Suprapubic skin (tissue), 4 donors: ENCODE measurements around the gene LRMDA.

Experiments used
- EP300 ChIP-seq: sonication (generic); formaldehyde crosslinking; IDR thresholded peaks from one replicate; pipeline ENCODE4 v1.6.1; 2017; ENCODE audit warnings: antibody characterized with exemption
- POLR2A ChIP-seq, 2 donors: fragments of 450-650 bp; IDR thresholded peaks; one replicate each; pipeline ENCODE4 v1.6.1; 2017; ENCODE audit warnings: antibody characterized with exemption in 2 of 2, mild to moderate bottlenecking in 2 of 2, moderate library complexity in 2 of 2
- POLR2AphosphoS5 ChIP-seq, 3 donors: sonication (generic); formaldehyde crosslinking; IDR thresholded peaks; one replicate each; pipeline ENCODE4 v1.6.1; 2017; ENCODE audit warnings: antibody characterized with exemption in 3 of 3
- TF ChIP-seq, protein P1 (sequence below), 2 donors: fragments of 200-600 bp in 1 of 2; fragments of 450-650 bp in 1 of 2; sonication (generic) in 1 of 2; IDR thresholded peaks; one replicate each; pipeline ENCODE4 v1.5.1; 2016 to 2019; ENCODE audit warnings: antibody characterized with exemption in 2 of 2, mild to moderate bottlenecking in 1 of 2, moderate library complexity in 1 of 2

DNA sequence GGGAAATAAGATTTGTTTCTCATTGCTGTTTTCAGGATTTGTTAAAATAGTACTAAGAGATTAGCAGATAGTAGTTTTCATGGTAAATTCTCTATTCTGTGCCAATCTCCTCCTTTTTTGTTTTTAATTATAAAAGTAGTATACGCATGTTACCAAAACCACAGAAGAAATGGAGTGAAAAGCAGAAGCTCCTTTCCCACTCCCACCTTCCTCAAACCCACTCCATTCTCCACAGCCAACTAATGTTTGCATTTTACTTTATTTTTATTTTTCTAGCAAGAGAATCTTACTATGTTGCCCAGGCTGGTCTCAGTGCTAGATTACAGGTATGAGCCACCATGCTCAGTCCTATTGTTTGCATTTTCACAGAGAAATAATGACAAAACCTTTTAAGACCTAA lies 4.5 kb upstream of the LRMDA start:
- no peak for TF ChIP-seq POLR2AphosphoS5 (IDR thresholded peaks at IDR 0.05)
- no peak for TF ChIP-seq EP300
- TF ChIP-seq, protein P1, sequence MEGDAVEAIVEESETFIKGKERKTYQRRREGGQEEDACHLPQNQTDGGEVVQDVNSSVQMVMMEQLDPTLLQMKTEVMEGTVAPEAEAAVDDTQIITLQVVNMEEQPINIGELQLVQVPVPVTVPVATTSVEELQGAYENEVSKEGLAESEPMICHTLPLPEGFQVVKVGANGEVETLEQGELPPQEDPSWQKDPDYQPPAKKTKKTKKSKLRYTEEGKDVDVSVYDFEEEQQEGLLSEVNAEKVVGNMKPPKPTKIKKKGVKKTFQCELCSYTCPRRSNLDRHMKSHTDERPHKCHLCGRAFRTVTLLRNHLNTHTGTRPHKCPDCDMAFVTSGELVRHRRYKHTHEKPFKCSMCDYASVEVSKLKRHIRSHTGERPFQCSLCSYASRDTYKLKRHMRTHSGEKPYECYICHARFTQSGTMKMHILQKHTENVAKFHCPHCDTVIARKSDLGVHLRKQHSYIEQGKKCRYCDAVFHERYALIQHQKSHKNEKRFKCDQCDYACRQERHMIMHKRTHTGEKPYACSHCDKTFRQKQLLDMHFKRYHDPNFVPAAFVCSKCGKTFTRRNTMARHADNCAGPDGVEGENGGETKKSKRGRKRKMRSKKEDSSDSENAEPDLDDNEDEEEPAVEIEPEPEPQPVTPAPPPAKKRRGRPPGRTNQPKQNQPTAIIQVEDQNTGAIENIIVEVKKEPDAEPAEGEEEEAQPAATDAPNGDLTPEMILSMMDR (IDR thresholded peaks at IDR 0.05): no peak
- TF ChIP-seq POLR2A (IDR thresholded peaks at IDR 0.05): no peak
